Measurements from ENCODE around the gene BMP2K. TPM values are rescaled to one million over a fixed set of nuclear protein-coding genes. Genes with fewer than 3 reads are reported as not detected.

BMP2K gene
- total RNA-seq, 3 donors from 2014 or later (not counting 1 experiment from before 2014, with no cell fraction given) = 10.1 to 13.5 (median 11.7) TPM

GRCh38 chr4:78880874-78881492 is 104.8 kb downstream of the BMP2K start:
- Mint-ChIP-seq H3K36me3 (no peaks in the 10 kb centered on the region), H3K27ac (no peak overlapping the region), H3K27me3 (ENCODE audit: low read depth in 2 of 2) (no peaks in the 10 kb centered on the region), H3K4me3 (no peak overlapping the region), H3K4me1 (no peaks in the 10 kb centered on the region), H3K9me3 (no peaks in the 10 kb centered on the region)
- intact Hi-C loops (cut with micrococcal nuclease) = no loop called here
- no peak for TF ChIP-seq CTCF (IDR thresholded peaks at IDR 0.05)
- Histone ChIP-seq H3K9me3 (ENCODE audit: control insufficient read depth, insufficient read depth, low read length) (no peaks in the 10 kb centered on the region), H3K36me3 (ENCODE audit: control insufficient read depth, insufficient read depth, low read length) (peaks cover 3% of the 10 kb centered on the region), H3K27me3 (ENCODE audit: control insufficient read depth, insufficient read depth, low read length) (no peaks in the 10 kb centered on the region), H3K27ac (ENCODE audit: low read length) (no peak overlapping the region), H3K4me1 (ENCODE audit: control insufficient read depth, insufficient read depth, low read length) (no peaks in the 10 kb centered on the region), H3K4me3 (ENCODE audit: low read length) (no peak overlapping the region)
- DNase-seq (no peak), ATAC-seq (no peak)

GRCh38 chr4:78885598-78885997 is 109.4 kb downstream of the BMP2K start:
- H3K4me1 Mint-ChIP-seq = peaks cover 4% of the 10 kb centered on the region in 2 donors
- no peak for DNase-seq
- H3K36me3 Mint-ChIP-seq = no peaks in the 10 kb centered on the region
- H3K9me3 ChIP-seq (ENCODE audit: control insufficient read depth, insufficient read depth, low read length) = no peaks in the 10 kb centered on the region
- no peak for ATAC-seq
- intact Hi-C loops (cut with micrococcal nuclease) = no loop called here
- peaks cover 10% of the 10 kb centered on the region for H3K36me3 ChIP-seq (ENCODE audit: control insufficient read depth, insufficient read depth, low read length)
- no peaks in the 10 kb centered on the region for H3K27me3 Mint-ChIP-seq (ENCODE audit: low read depth in 2 of 2)
- no peaks in the 10 kb centered on the region for H3K27me3 ChIP-seq (ENCODE audit: control insufficient read depth, insufficient read depth, low read length)
- H3K27ac Mint-ChIP-seq = no peak overlapping the region
- no peak overlapping the region for H3K27ac ChIP-seq (ENCODE audit: low read length)
- no peak overlapping the region for H3K4me3 ChIP-seq (ENCODE audit: low read length)
- no peak overlapping the region for H3K4me3 Mint-ChIP-seq
- TF ChIP-seq CTCF (IDR thresholded peaks at IDR 0.05) = no peak
- H3K9me3 Mint-ChIP-seq = no peaks in the 10 kb centered on the region
- no peaks in the 10 kb centered on the region for H3K4me1 ChIP-seq (ENCODE audit: control insufficient read depth, insufficient read depth, low read length)

GRCh38 chr4:78889955-78890354 is 113.8 kb downstream of the BMP2K start:
- peaks cover 12% of the 10 kb centered on the region for H3K36me3 ChIP-seq (ENCODE audit: control insufficient read depth, insufficient read depth, low read length)

More at GRCh38 chr4:78889955-78890354, 113.8 kb downstream of the BMP2K start:
- no peak overlapping the region for H3K27ac Mint-ChIP-seq
- intact Hi-C loops (cut with micrococcal nuclease) = no loop called here
- no peaks in the 10 kb centered on the region for H3K27me3 ChIP-seq (ENCODE audit: control insufficient read depth, insufficient read depth, low read length)
- H3K9me3 Mint-ChIP-seq = no peaks in the 10 kb centered on the region
- no peaks in the 10 kb centered on the region for H3K36me3 Mint-ChIP-seq
- no peak overlapping the region for H3K4me3 Mint-ChIP-seq
- H3K4me3 ChIP-seq (ENCODE audit: low read length) = no peak overlapping the region
- no peaks in the 10 kb centered on the region for H3K9me3 ChIP-seq (ENCODE audit: control insufficient read depth, insufficient read depth, low read length)
- H3K27me3 Mint-ChIP-seq (ENCODE audit: low read depth in 2 of 2) = no peaks in the 10 kb centered on the region
- no peak for ATAC-seq
- peaks cover 4 to 5% of the 10 kb centered on the region in 2 donors for H3K4me1 Mint-ChIP-seq
- no peak overlapping the region for H3K27ac ChIP-seq (ENCODE audit: low read length)
- H3K4me1 ChIP-seq (ENCODE audit: control insufficient read depth, insufficient read depth, low read length) = no peaks in the 10 kb centered on the region
- DNase-seq = no peak
- TF ChIP-seq CTCF (IDR thresholded peaks at IDR 0.05) = no peak

All from natural killer cell (primary cell).